SK-N-SH treated with all-trans-retinoic acid at 6 μM for 48 hours (cell line): Measurements from ENCODE around the gene UROD.
"Not testable (repeated sequence)": the region's sequence is repeated elsewhere in the genome, so short reads cannot be mapped to it uniquely, and the experiment has no call there.

Experiments
- ARNTL ChIP-seq: fragments of 450-650 bp; formaldehyde crosslinking; IDR thresholded peaks from 2 replicates; pipeline ENCODE4 v1.5.0; 2020; ENCODE audit warnings: low read depth, mild to moderate bottlenecking, moderate library complexity, borderline replicate concordance
- RARB ChIP-seq: fragments of 250-450 bp; sonication (Bioruptor Pico); IDR thresholded peaks from 2 replicates; pipeline ENCODE4 v1.8.0; 2021; ENCODE audit warnings: mild to moderate bottlenecking, moderate library complexity
- ZFP3 ChIP-seq: fragments of 250-450 bp; sonication (Bioruptor Pico); IDR thresholded peaks from 2 replicates; pipeline ENCODE4 v1.5.0; 2020; ENCODE audit warnings: mild to moderate bottlenecking, moderate library complexity
- ZNF70 ChIP-seq: fragments of 450-650 bp; formaldehyde crosslinking; IDR thresholded peaks from 2 replicates; pipeline ENCODE4 v1.5.0; 2020; ENCODE audit warnings: mild to moderate bottlenecking, moderate library complexity
- TF ChIP-seq, protein P1 (sequence below): fragments of 250-450 bp; sonication (Bioruptor Pico); IDR thresholded peaks from 2 replicates; pipeline ENCODE4 v1.5.1; 2020; ENCODE audit warnings: low read depth, mild to moderate bottlenecking, moderate library complexity
- TF ChIP-seq, protein P2 (sequence below): fragments of 250-450 bp; sonication (Bioruptor Pico); IDR thresholded peaks from 2 replicates; pipeline ENCODE4 v1.8.0; 2020; ENCODE audit warnings: mild to moderate bottlenecking, moderate library complexity, borderline replicate concordance
- TF ChIP-seq, protein P3 (sequence below): fragments of 250-450 bp; sonication (Bioruptor Pico); IDR thresholded peaks from 2 replicates; pipeline ENCODE4 v1.8.0; 2021; ENCODE audit warnings: low read depth, mild to moderate bottlenecking, moderate library complexity, borderline replicate concordance
- TF ChIP-seq, protein P4 (sequence below): fragments of 250-450 bp; sonication (Bioruptor Pico); IDR thresholded peaks from 2 replicates; pipeline ENCODE4 v1.5.0; 2020; ENCODE audit warnings: mild to moderate bottlenecking, moderate library complexity

DNA sequence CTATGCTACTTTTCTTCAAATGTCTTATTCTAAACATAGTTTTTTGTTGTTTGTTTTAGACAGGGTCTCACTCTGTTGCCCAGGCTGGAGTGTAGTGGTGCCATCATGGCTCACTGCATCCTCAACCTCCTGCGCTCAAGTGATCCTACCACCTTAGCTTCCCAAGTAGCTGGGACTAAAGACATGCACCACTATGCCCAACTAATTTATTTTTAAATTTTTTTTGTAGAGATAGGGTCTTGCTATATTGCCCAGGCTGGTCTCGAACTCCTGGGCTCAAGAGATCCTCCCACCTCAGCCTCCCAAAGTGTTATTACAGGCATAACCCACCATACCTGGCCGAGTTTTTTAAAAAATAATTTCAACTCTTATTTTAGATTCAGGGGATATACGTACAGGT is 50.4 kb downstream of the UROD start:
- not testable (repeated sequence) for TF ChIP-seq RARB (CRISPR knock-in tag); ARNTL (CRISPR knock-in tag); ZFP3 (CRISPR knock-in tag); ZNF70
- TF ChIP-seq, protein P1, sequence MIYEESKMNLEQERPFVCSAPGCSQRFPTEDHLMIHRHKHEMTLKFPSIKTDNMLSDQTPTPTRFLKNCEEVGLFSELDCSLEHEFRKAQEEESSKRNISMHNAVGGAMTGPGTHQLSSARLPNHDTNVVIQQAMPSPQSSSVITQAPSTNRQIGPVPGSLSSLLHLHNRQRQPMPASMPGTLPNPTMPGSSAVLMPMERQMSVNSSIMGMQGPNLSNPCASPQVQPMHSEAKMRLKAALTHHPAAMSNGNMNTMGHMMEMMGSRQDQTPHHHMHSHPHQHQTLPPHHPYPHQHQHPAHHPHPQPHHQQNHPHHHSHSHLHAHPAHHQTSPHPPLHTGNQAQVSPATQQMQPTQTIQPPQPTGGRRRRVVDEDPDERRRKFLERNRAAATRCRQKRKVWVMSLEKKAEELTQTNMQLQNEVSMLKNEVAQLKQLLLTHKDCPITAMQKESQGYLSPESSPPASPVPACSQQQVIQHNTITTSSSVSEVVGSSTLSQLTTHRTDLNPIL (CRISPR knock-in tag): not testable (repeated sequence)
- TF ChIP-seq, protein P2, sequence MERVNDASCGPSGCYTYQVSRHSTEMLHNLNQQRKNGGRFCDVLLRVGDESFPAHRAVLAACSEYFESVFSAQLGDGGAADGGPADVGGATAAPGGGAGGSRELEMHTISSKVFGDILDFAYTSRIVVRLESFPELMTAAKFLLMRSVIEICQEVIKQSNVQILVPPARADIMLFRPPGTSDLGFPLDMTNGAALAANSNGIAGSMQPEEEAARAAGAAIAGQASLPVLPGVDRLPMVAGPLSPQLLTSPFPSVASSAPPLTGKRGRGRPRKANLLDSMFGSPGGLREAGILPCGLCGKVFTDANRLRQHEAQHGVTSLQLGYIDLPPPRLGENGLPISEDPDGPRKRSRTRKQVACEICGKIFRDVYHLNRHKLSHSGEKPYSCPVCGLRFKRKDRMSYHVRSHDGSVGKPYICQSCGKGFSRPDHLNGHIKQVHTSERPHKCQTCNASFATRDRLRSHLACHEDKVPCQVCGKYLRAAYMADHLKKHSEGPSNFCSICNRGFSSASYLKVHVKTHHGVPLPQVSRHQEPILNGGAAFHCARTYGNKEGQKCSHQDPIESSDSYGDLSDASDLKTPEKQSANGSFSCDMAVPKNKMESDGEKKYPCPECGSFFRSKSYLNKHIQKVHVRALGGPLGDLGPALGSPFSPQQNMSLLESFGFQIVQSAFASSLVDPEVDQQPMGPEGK (CRISPR knock-in tag): not testable (repeated sequence)
- TF ChIP-seq, protein P3, sequence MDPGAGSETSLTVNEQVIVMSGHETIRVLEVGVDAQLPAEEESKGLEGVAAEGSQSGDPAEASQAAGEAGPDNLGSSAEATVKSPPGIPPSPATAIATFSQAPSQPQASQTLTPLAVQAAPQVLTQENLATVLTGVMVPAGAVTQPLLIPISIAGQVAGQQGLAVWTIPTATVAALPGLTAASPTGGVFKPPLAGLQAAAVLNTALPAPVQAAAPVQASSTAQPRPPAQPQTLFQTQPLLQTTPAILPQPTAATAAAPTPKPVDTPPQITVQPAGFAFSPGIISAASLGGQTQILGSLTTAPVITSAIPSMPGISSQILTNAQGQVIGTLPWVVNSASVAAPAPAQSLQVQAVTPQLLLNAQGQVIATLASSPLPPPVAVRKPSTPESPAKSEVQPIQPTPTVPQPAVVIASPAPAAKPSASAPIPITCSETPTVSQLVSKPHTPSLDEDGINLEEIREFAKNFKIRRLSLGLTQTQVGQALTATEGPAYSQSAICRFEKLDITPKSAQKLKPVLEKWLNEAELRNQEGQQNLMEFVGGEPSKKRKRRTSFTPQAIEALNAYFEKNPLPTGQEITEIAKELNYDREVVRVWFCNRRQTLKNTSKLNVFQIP (CRISPR knock-in tag): not testable (repeated sequence)
- TF ChIP-seq, protein P4, sequence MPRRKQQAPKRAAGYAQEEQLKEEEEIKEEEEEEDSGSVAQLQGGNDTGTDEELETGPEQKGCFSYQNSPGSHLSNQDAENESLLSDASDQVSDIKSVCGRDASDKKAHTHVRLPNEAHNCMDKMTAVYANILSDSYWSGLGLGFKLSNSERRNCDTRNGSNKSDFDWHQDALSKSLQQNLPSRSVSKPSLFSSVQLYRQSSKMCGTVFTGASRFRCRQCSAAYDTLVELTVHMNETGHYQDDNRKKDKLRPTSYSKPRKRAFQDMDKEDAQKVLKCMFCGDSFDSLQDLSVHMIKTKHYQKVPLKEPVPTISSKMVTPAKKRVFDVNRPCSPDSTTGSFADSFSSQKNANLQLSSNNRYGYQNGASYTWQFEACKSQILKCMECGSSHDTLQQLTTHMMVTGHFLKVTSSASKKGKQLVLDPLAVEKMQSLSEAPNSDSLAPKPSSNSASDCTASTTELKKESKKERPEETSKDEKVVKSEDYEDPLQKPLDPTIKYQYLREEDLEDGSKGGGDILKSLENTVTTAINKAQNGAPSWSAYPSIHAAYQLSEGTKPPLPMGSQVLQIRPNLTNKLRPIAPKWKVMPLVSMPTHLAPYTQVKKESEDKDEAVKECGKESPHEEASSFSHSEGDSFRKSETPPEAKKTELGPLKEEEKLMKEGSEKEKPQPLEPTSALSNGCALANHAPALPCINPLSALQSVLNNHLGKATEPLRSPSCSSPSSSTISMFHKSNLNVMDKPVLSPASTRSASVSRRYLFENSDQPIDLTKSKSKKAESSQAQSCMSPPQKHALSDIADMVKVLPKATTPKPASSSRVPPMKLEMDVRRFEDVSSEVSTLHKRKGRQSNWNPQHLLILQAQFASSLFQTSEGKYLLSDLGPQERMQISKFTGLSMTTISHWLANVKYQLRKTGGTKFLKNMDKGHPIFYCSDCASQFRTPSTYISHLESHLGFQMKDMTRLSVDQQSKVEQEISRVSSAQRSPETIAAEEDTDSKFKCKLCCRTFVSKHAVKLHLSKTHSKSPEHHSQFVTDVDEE (CRISPR knock-in tag): not testable (repeated sequence)
